ENCODE data around the gene GPRIN2.
"Not testable (repeated sequence)": the region's sequence is repeated elsewhere in the genome, so short reads cannot be mapped to it uniquely, and the experiment has no call there.

The GPRIN2 gene

GRCh38 chr10:46534828-46535524 is 21.5 kb downstream of the GPRIN2 start:
- no peak for DNase-seq

GRCh38 chr10:46532256-46532655 is 24.2 kb downstream of the GPRIN2 start:
- not testable (repeated sequence) for DNase-seq

DNA sequence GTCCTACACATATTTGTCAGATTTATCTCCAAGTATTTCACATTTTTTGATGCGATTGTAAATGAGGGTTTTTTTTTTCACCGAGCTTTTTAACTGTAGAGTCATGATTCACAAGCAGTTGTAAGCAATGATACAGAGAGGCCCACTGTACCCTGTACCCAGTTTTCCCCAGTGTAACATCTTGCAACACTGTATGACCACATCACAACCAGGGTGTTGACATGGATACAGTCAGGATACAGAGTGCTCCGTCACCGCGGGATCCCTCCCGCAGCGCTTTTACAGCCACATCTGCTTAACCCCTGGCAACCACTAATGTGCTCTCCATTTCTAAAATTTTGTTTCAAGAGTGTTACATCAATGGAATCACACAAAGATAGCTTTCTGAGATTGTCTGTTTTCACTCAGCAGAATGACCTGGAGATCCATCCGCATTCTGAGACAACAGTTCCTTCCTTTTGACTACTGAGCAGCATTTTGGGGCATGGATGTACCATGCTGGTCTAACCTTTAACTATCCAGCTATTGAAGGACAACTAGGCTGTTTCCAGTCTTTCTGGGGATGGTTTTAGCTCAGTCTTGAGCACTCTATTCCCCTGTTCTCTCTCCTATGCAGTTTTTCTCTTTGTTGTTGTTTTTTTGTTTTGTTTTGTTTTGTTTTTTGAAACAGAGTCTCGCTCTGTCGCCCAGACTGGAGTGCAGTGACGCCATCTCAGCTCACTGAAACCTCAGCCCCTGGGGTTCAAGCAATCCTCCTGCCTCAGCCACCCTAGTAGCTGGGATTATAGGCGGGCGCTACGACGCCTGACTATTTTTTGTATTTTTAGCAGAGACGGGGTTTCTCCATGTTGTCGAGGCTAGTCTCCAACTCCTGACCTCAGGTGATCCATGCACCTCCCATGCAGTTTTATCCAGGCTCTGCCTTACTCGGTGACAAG is 25.9 kb downstream of the GPRIN2 start:
- DNase-seq = no peak

GRCh38 chr10:46529742-46530141 is 26.7 kb downstream of the GPRIN2 start:
- not testable (repeated sequence) for DNase-seq

- no peak for DNase-seq
These were observed 27.5 kb downstream of the GPRIN2 start for GRCh38 chr10:46528675-46529615.

- no peak for DNase-seq
These were observed 28.2 kb downstream of the GPRIN2 start for GRCh38 chr10:46528171-46528671.

DNA sequence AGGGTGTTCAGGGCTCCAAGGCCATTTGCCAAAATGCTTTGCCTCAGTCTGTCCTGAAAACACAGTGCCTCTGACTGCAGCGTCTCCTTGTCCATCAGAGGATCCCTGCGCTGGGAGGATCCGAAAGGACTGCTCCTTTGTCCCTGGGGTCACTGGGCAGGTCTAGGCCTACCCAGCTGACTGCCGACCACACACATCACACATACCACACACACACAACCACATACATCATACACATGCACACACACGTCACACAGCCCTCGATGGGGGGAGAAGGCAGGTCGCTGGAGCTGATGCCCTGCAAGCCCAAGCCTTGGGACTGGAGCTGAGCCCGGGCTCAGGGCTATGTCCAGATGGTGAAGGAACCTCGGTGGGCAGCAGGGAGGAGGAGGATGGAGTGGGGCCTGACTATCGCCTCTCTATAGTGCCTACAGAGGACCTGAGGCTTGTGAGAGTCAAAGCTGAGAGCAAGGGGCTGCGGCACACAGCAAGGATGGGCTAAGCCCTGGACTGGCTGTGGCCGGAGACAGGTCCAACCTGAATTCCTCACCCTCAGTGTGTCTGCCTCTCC is 29.1 kb downstream of the GPRIN2 start:
- DNase-seq = no peak

- no peak for DNase-seq
These were observed 29.8 kb downstream of the GPRIN2 start for GRCh38 chr10:46526682-46527038.

DNA sequence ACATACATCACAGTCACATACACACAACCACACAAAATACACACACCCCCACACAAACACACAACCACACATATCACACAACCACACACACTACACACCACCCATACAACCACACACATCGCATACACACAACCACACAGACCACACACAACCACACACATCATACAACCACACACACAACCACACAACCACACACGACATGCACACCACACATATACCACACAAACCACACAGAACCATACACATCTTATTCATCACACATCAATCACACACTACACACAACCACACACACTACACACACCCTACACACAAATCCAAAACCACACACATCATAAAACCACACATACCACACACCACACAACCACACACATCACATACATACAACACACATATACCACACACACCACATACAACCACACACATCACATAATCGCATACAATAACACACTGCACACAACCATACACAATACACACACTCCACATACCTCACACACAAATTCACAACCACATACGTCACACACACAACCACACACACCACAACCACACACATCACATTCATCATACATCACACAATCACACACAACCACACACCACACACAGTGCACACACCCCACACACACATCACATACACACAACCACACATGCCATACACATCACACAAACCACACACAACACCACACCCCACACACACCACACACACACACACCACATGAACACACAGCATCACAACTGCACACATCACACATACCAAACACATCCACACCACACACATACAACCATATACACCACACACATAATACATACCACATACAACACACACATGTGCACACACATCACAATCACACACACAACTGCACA is 30.4 kb downstream of the GPRIN2 start:
- no peak for DNase-seq

GRCh38 chr10:46525177-46525823 is 31.2 kb downstream of the GPRIN2 start:
- DNase-seq = no peak

- DNase-seq = no peak
These were observed 31.8 kb downstream of the GPRIN2 start for GRCh38 chr10:46524472-46525176.

GRCh38 chr10:46523962-46524471 is 32.4 kb downstream of the GPRIN2 start:
- DNase-seq = no peak

DNA sequence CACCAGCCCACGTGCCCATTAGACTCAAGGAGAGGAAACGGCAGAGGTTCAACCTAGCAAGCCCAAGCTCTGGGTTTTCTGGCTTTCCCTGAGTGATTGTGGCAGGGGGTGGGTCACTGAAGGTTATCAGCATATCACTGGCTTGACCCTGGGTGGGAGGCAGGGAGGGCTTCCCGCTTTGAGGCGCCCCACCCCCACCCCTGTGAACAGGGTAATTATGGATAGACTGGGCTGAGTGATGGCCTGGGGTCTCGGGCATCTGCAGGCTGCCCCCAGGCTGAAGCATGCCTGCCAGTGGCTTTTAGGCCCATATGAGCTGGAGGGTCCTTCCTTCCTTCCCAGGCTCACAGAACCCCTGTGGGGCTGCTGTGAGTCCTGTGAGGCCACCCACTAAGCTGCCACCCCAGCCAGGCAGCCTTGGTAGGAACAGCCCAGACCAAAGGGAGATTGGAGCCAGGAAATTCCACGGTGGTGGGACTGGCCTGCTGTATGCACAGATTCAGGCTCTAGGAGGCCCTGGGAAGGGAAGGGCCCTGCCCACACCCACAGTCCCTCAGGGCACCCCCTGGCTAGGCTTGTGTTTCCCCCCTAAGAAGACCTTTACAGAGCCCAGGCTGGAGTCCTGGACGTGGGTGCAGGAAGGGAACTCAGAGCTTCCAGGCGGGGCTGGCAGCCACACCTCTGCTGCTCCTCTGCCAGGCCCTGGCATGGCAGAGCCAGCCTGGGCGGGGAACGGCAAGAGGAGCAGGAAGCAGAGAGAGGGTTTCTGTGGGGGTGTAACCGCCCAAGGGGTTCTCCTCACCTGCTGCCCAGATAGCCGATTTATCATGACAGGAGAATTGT is 33.1 kb downstream of the GPRIN2 start:
- no peak for DNase-seq

GRCh38 chr10:46522295-46523118 is 34.0 kb downstream of the GPRIN2 start:
- DNase-seq = no peak

DNA sequence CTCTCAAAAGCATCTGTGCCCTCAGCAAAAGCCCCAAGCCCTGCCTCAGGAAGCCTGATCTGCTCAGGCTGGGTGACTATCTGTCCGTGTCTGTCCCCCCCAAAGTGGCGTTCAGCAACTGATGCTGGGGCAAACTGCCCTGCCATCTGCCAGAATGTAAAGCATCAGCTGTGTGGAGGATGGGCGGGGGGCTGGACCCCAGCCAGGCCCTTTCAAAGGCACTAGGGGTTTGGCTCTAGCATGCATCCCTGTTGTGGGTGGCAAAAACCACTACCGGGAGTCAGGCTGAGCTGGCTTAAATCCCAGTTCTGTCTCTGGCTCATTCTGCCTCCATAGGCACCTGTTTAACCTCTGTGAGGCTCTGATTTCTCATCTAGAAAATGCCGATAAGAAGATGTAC is 35.5 kb downstream of the GPRIN2 start:
- DNase-seq = no peak

- DNase-seq = no peak
These were observed 36.1 kb downstream of the GPRIN2 start for GRCh38 chr10:46520381-46520780.

- DNase-seq = no peak
These were observed 38.3 kb downstream of the GPRIN2 start for GRCh38 chr10:46518028-46518725.
